Amniotic stem cell (primary cell): ENCODE results near the gene LMBRD2.
"Not testable (repeated sequence)": the region's sequence is repeated elsewhere in the genome, so short reads cannot be mapped to it uniquely, and the experiment has no call there.

Source experiments
- DNase-seq: peaks from one replicate; lab custom pipeline; 2025; lab: John Stamatoyannopoulos, UW

Gene LMBRD2

DNA sequence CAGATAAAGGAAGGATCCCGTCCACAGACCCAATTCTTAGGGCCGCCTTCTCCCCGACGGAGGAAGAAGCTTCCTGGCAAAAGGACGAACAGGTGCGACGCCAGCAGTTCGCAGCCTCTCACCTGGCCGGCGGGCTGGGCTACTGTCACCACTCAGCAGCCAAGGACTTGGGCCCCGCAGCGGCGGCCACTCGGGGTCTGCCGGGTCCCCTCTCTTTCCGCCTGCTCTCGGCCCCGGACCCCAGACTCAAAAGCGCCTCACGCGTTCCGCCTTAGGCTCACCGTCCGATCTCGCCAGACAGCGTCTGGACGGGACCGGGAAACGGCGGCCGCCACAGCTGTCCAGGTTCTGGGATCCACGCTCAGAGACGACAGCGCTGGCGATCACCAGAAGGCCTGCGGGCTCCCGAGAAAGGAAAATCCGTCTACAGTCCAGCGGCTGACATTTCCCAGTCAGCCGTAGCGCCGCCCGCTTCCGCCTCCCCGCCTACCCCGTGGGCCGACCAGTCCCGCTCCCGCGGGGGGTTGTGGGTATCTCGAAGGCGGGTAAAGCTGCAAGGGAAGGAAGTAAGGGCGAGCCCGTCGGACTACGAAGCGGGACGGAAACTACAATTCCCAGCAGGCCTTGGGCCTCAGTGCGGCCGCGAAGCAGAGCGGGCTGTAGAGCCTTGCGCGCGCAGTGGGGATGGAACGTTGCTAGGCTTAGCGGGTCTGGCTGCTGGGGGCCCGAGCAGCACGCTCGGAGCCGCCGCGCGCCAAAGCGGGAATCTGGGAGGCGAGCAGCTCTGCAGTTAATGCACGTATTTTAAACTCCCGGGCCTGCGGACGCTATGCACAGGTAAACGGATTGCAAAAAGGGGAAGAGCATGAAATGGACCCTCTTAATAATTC lies at the start of gene LMBRD2, which contains the start of gene SKP2:
Gene LMBRD2, minus strand, starts transcription at position 454 of the 890 bp plus-strand sequence. CDS start 8,538 bp downstream, outside the sequence.
Gene SKP2, plus strand, starts transcription at position 678 of the 890 bp plus-strand sequence. Its CDS starts 152 bp downstream, at position 830.
- DNase-seq, result peak; percentile 94

- no peak for DNase-seq
Measured at GRCh38 chr5:36200513-36200912, 48.8 kb upstream of the LMBRD2 start.

GRCh38 chr5:36199620-36200019 lies 47.9 kb upstream of the LMBRD2 start:
- DNase-seq, result no peak

- not testable (repeated sequence) for DNase-seq
Measured at GRCh38 chr5:36198783-36199182, 47.1 kb upstream of the LMBRD2 start.

- DNase-seq, result no peak
Measured at GRCh38 chr5:36198281-36198680, 46.6 kb upstream of the LMBRD2 start.

GRCh38 chr5:36193746-36194145 lies 42.1 kb upstream of the LMBRD2 start:
- no peak for DNase-seq

GRCh38 chr5:36184408-36184807 lies 32.7 kb upstream of the LMBRD2 start:
- DNase-seq, result not testable (repeated sequence)

GRCh38 chr5:36181774-36182173 lies 30.1 kb upstream of the LMBRD2 start:
- no peak for DNase-seq

- no peak for DNase-seq
Measured at GRCh38 chr5:36180556-36181350, 29.1 kb upstream of the LMBRD2 start.

DNA sequence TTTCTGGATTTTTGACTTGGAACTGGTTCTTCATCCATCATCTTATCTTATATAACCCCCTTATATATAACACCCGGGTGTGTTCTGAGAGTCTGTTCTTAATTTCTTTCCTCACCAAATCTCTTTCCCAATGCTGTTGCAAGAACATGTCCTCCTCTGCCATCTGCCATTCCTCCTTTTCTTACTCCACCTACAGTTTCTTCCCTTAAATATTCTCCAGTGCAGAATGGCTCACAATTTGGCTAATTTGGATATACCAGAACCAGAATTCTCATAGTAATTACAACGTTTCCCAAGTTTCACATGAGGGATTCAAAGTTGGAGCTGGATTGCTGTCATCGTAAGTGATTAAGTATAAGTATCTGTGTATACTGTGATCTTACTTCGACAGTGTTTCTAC lies 28.3 kb upstream of the LMBRD2 start:
- no peak for DNase-seq

GRCh38 chr5:36178524-36178890 lies 26.8 kb upstream of the LMBRD2 start:
- DNase-seq, result no peak

- peak; percentile 14 for DNase-seq
Measured at GRCh38 chr5:36177715-36178523, 26.2 kb upstream of the LMBRD2 start.

DNA sequence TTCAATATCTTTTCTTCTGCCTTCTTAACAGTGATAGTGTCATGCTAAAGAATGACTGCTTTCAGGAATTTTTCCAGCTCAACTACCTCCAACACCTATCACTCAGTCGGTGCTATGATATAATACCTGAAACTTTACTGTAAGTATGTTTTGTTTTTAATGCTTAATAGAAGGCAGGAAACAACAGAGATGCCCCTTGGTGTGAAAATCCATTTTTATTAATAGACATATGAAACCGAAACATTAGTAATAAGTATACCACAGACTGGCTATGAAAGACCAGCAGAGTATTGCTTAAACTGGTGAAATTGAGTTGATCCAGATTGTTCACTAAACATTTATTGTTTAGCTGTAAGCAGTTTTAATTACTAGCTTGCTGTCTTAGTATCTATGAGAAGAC lies 25.5 kb upstream of the LMBRD2 start:
- no peak for DNase-seq

DNA sequence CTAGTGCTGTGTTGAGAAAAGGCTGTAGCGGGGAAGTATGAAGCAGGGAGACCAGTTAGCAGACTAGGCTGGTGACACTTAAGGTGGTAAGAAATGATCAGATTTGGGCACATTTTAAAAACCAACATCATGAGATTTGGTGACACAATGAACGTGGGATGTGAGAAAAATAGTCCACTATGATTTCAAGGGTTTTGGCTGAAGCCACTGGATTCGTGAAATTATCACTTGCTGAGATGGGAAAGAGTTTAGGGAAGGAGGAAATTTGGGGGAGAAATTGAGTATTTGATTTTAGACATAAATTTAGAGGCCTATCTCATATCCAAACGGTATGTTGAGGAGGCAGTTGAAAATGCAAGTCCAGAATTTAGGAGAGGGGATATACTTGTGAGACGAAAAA lies 23.4 kb upstream of the LMBRD2 start:
- no peak for DNase-seq

- DNase-seq, result no peak
Measured at GRCh38 chr5:36174119-36174518, 22.4 kb upstream of the LMBRD2 start.

DNA sequence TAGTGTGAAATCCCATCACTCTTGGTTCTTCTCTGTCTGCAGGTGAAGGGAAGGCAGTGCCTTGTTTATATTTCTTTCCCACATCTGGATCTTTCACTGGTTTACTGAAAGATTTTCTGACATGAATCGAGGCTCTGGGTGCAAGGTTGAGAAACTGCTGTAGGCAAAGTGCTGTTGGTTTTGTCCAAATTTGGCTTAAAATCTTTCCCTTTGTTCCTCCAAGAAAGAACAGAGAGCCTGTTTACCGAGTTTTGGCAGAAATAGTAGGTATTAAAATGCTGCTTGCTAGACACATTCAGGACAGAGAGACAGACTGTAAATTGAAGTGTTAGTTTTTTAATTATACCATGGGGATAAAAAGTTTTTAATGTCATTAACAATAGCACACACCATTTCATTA lies 21.7 kb upstream of the LMBRD2 start:
- no peak for DNase-seq

DNA sequence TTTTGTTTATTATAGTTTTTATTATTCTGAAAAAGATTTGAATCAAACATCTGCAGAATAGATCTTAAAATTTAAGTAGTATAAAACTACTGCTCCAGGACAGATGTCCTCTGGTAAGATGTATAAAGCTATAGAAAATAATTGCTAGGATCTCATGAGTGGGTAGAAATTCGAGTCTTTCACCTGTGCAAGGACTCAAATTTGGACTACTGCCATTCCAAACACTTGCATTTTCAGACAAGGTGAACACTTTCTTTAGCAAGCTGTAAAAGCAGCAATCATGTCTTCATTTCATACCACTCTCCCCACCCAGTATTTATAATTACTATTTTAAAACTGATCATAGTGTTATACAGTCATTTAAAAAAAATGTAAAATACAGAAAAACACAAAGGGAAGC lies 20.9 kb upstream of the LMBRD2 start:
- no peak for DNase-seq

DNA sequence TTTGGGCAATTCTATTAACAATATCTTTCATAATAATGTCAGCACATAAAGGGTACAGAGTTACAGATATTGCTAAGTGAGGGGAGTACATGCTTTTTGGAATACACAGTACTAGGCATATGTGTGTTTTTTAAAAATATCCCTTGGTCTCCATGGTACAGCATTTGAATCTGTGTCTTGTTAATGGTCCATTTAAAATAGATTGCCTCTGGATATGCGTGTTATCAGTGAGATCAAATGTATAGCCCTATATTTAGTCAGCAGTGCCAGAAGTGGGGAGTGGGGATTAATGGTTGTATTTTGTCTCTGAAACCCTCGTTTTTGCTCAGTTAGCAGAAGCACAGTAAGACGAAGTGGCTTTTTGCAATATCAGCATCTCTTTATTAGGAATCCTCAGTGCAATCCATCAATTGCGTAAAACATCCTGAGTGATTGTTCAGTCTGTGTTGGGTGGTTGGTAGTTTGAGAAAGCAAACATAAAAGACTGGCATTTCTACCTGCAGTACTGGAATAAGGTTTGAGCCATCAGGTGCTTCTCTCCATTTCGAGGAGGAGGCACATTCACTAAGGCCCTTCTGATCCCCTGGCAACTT lies 19.2 kb upstream of the LMBRD2 start:
- DNase-seq, result no peak

DNA sequence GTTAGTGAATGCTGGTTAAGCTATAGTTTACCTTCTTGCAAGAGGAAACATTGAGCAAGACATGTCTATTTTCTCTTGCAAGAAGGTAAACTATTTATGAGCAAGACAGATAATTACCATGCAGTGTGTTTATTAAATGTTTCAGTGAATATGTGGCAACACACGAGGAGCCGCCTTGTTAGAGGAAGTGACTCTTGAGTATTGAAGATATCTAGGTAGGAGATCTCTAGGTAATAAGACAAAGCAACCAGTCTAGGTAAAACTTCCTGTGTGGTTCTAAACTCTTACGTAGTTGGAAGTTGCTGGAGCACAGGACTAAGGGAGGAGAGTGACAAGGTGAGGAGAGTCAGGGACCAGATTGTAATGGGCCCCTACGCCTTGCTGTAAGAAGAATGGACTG lies 17.1 kb upstream of the LMBRD2 start:
- no peak for DNase-seq

- no peak for DNase-seq
Measured at GRCh38 chr5:36164461-36164860, 12.8 kb upstream of the LMBRD2 start.

GRCh38 chr5:36162810-36163486 lies 11.3 kb upstream of the LMBRD2 start:
- no peak for DNase-seq
